Endothelial cell of umbilical vein (primary cell): ENCODE results near the gene UBE2E2. TPM values are rescaled to one million over a fixed set of nuclear protein-coding genes. Genes with fewer than 3 reads are reported as not detected.
A peak's percentile ranks its signal among the peaks of the same experiment; 100 is the strongest.

Source experiments
- BruUV-seq: library from RNA; stranded (reverse); fragments of 400-500 nt; replicated peaks from 2 replicates; lab custom pipeline; 2021; lab: Mats Ljungman, UMichigan
- CTCF ChIA-PET: fragments of 300-600, 350-600 bp; sonication (Branson Sonifier 250); formaldehyde crosslinking; loops from one replicate; lab custom pipeline; 2021; ENCODE audit warnings: antibody characterized with exemption, inconsistent platforms; lab: Charles Lee
- POLR2A ChIA-PET: fragments of 300-600, 350-600 bp; sonication (Branson Sonifier 250); formaldehyde crosslinking; loops from one replicate; lab custom pipeline; 2021; ENCODE audit warnings: antibody characterized with exemption, inconsistent platforms; lab: Charles Lee
- DNase-seq: peaks from one replicate; pipeline ENCODE4 v3.0.0-alpha.2; 2011; ENCODE audit warnings: low read depth, low spot score
- FAIRE-seq: peaks from 2 replicates; lab custom pipeline; 2011; peaks lifted over from hg19 to GRCh38; lab: Jason Lieb, UNC
- H2AFZ ChIP-seq: 2 replicates; pipeline ENCODE4 v1.6.0; 2012; ENCODE audit warnings: low read depth, low read length, control low read depth, inconsistent platforms
- H3K27ac ChIP-seq: 2 replicates; pipeline ENCODE4 v1.5.1; 2011; ENCODE audit warnings: low read depth, mild to moderate bottlenecking, control low read depth, low read length, moderate library complexity; ENCODE audit not compliant: insufficient read depth
- H3K27me3 ChIP-seq, 2 experiments: 2 replicates each; pipeline versions ENCODE4 v1.6.0 to v1.6.1; 2011; ENCODE audit warnings: low read length in 2 of 2, mixed read lengths in 1 of 2; ENCODE audit not compliant: control insufficient read depth in 2 of 2, insufficient read depth in 2 of 2
- H3K36me3 ChIP-seq, 2 experiments: 2 replicates in 1 of 2; 3 replicates in 1 of 2; pipeline ENCODE4 v1.5.1; 2011; ENCODE audit warnings: low read length in 2 of 2, mild to moderate bottlenecking in 1 of 2, moderate library complexity in 1 of 2; ENCODE audit not compliant: control insufficient read depth in 2 of 2, insufficient read depth in 2 of 2; ENCODE audit errors: extremely low read depth in 1 of 2
- H3K4me1 ChIP-seq: 3 replicates; pipeline ENCODE4 v1.5.1; 2011; ENCODE audit warnings: mild to moderate bottlenecking, low read length; ENCODE audit not compliant: control insufficient read depth, insufficient read depth; ENCODE audit errors: extremely low read depth
- H3K4me2 ChIP-seq: 2 replicates; pipeline ENCODE4 v1.6.1; 2011; ENCODE audit warnings: low read length, control low read depth, mixed read lengths; ENCODE audit not compliant: insufficient read depth
- H3K4me3 ChIP-seq, 3 experiments: fragments of 200-600 bp in 1 of 3; sonication (generic), shearing (Covaris generic) in 1 of 3; replicated peaks in 1 of 3; 2 replicates each; pipeline ENCODE4 v1.5.1; 2011 to 2016; ENCODE audit warnings: control low read depth in 3 of 3, low read length in 3 of 3, mild to moderate bottlenecking in 2 of 3, inconsistent platforms in 1 of 3, low read depth in 1 of 3, moderate library complexity in 1 of 3; ENCODE audit not compliant: insufficient read depth in 1 of 3
- H3K79me2 ChIP-seq: 2 replicates; pipeline ENCODE4 v1.6.0; 2012; ENCODE audit warnings: low read length, inconsistent platforms; ENCODE audit not compliant: control insufficient read depth, insufficient read depth
- H3K9ac ChIP-seq: replicated peaks from 2 replicates; pipeline ENCODE3; 2011; ENCODE audit warnings: low read length, control low read depth; ENCODE audit not compliant: insufficient read depth; ENCODE audit errors: extremely low read depth
- H3K9me1 ChIP-seq: replicated peaks from 3 replicates; pipeline ENCODE4 v1.6.0; 2011; ENCODE audit warnings: mild to moderate bottlenecking, low read length; ENCODE audit not compliant: control insufficient read depth, insufficient read depth; ENCODE audit errors: extremely low read depth
- H3K9me3 ChIP-seq: replicated peaks from 2 replicates; pipeline ENCODE4 v1.5.1; 2012; ENCODE audit warnings: low read length, inconsistent platforms; ENCODE audit not compliant: control insufficient read depth, insufficient read depth
- H4K20me1 ChIP-seq: replicated peaks from 2 replicates; pipeline ENCODE3; 2011; ENCODE audit warnings: mild to moderate bottlenecking, low read length; ENCODE audit not compliant: control insufficient read depth, insufficient read depth; ENCODE audit errors: extremely low read depth
- EZH2 ChIP-seq: IDR thresholded peaks from 2 replicates; pipeline ENCODE4 v1.6.1; 2012; ENCODE audit warnings: borderline replicate concordance, low read depth, mild to moderate bottlenecking, moderate library complexity, low read length, inconsistent platforms; ENCODE audit not compliant: severe bottlenecking
- FOS ChIP-seq: IDR thresholded peaks from 2 replicates; pipeline ENCODE4 v1.6.1; 2011; ENCODE audit warnings: mild to moderate bottlenecking, low read length, moderate library complexity, borderline replicate concordance; ENCODE audit not compliant: insufficient read depth
- POLR2AphosphoS5 ChIP-seq: IDR thresholded peaks from 2 replicates; pipeline ENCODE4 v1.6.1; 2012; ENCODE audit warnings: low read depth, mild to moderate bottlenecking, control low read depth, low read length, moderate library complexity; ENCODE audit not compliant: insufficient read depth
- dilution Hi-C: fragments of 300-500 bp; cut with MboI; formaldehyde crosslinking; loops from one replicate; pipeline ENCODE4 v1.15.0; 2019; ENCODE audit warnings: low sequenced_read_pairs; ENCODE audit not compliant: extremely low pct_ligation_motif_present
- intact Hi-C: fragments of 100-400 bp; cut with micrococcal nuclease; formaldehyde crosslinking; loops from one replicate; pipeline ENCODE4 v1.10.0; 2022
- polyA plus RNA-seq, 4 experiments: library from polyadenylated mRNA; depleted of rRNA in 3 of 4; stranded (reverse) in 3 of 4; unstranded in 1 of 4; fragments of >200 nt; gene quantifications; 2 replicates each; pipeline versions ENCODE4 v1.2.1 to v1.2.3, GENCODE V29; 2011 to 2012; ENCODE audit warnings: missing spikeins in 1 of 4
- total RNA-seq: library from RNA; stranded (reverse); gene quantifications from 2 replicates; pipeline ENCODE4 v1.2.3, GENCODE V29; 2021
- TF ChIP-seq, protein P1 (sequence below), 2 donors: IDR thresholded peaks; 1 replicate in 1 of 2; 2 replicates in 1 of 2; pipeline ENCODE4 v1.5.1; 2011; ENCODE audit warnings: low read length in 2 of 2, mild to moderate bottlenecking in 2 of 2, moderate library complexity in 2 of 2, control low read depth in 1 of 2, inconsistent platforms in 1 of 2, low read depth in 1 of 2; ENCODE audit not compliant: insufficient read depth in 1 of 2; ENCODE audit errors: extremely low read depth in 1 of 2

The UBE2E2 gene
- total and polyA plus RNA-seq, 2 donors (not counting 3 experiments of a cell fraction or from before 2014, with no cell fraction given) = 37.0 to 45.4 TPM

DNA sequence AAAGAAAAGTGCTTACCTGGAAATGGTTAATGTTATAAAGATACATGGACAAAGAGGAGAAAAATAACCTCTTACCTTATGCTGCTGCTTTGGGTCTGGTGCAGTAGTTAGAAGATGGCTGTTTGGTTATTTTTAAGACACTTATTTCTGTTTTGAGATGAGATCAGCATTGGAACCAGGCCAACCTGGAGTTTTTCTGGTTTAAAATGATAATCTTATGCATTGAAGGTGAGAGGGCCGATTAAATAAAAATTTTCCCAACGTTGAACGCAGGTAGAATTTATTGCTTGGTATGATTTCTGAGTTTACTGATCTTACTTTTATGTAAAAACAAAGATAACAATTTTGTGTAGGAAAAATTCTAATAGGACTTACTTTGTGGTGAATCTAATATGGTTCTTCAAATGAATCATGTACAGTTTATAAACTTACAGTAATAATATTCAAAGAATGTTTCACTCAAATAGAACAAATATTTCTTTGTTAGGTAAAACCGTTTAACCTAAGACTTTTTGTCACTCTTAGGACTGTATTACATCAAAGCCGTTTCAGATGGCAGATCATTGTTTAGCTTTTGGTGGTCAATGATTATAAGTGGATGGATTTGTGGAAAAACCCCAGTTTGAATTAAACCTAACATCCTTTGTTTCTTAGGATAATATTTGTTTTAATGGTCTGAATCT, 14.9 kb downstream of the UBE2E2 start:
- peaks cover 3% of the 10 kb centered on the region for H3K9me1 ChIP-seq
- H3K4me1 ChIP-seq = no peaks in the 10 kb centered on the region
- peaks cover 2% of the 10 kb centered on the region for H4K20me1 ChIP-seq
- no peak overlapping the region for H3K9ac ChIP-seq
- peak; percentile 7 for DNase-seq
- H3K4me2 ChIP-seq = no peak overlapping the region
- BruUV-seq = no TSS peak
- no peak overlapping the region for H3K27ac ChIP-seq
- no peaks in the 10 kb centered on the region for H3K36me3 ChIP-seq
- dilution Hi-C loops (no loop called here), intact Hi-C loops (no loop called here)
- ChIA-PET POLR2A (no interaction called here), CTCF (interaction anchor here (1.6 kb wide), 1 partner anchor 10 kb away, joined by 7 read pairs; no protein-coding TSS in a partner anchor)
- no peak overlapping the region for H2AFZ ChIP-seq
- no peak overlapping the region for H3K4me3 ChIP-seq
- no peaks in the 10 kb centered on the region for H3K9me3 ChIP-seq
- TF ChIP-seq POLR2AphosphoS5 (no peak), FOS (no peak)
- FAIRE-seq = no peak
- H3K79me2 ChIP-seq = peaks cover 16% of the 10 kb centered on the region
- no peaks in the 10 kb centered on the region for H3K27me3 ChIP-seq

DNA sequence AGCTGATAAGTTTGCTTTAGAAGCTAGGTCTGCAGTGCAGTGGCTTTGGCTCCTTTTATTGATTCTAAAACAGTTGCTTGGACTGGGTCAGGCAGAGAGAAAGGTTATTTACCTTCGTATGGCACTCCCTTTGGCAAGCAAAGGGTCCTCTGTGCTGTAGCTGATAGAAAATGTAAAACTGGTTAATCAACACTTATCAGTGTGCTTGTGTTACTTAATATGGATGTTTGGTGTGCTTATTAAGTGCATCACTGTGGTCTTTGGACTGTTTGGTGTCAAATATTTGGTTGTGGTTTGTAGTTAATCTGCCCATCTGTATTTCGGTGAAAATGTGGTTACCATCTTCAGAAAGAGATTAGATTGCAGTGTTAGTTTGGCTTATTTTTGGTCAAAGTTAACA, 16.0 kb downstream of the UBE2E2 start:
- no peak for FAIRE-seq
- Histone ChIP-seq H3K4me1 (no peaks in the 10 kb centered on the region), H3K36me3 (no peaks in the 10 kb centered on the region), H4K20me1 (peaks cover 2% of the 10 kb centered on the region), H3K4me2 (no peak overlapping the region), H3K9me1 (no peaks in the 10 kb centered on the region), H3K4me3 (no peak overlapping the region), H3K9ac (no peak overlapping the region), H3K79me2 (peaks cover 12% of the 10 kb centered on the region), H2AFZ (no peak overlapping the region), H3K9me3 (no peaks in the 10 kb centered on the region), H3K27me3 (no peaks in the 10 kb centered on the region), H3K27ac (no peak overlapping the region)
- no peak for DNase-seq
- intact Hi-C loops (no loop called here), dilution Hi-C loops (no loop called here)
- no TSS peak for BruUV-seq
- CTCF ChIA-PET = interaction anchor here (1.5 to 1.6 kb wide), 2 partner anchors 9 to 25 kb away, joined by 3 to 7 read pairs; no protein-coding TSS in a partner anchor
- POLR2A ChIA-PET = no interaction called here
- no peak for TF ChIP-seq EZH2
- TF ChIP-seq, protein P1, sequence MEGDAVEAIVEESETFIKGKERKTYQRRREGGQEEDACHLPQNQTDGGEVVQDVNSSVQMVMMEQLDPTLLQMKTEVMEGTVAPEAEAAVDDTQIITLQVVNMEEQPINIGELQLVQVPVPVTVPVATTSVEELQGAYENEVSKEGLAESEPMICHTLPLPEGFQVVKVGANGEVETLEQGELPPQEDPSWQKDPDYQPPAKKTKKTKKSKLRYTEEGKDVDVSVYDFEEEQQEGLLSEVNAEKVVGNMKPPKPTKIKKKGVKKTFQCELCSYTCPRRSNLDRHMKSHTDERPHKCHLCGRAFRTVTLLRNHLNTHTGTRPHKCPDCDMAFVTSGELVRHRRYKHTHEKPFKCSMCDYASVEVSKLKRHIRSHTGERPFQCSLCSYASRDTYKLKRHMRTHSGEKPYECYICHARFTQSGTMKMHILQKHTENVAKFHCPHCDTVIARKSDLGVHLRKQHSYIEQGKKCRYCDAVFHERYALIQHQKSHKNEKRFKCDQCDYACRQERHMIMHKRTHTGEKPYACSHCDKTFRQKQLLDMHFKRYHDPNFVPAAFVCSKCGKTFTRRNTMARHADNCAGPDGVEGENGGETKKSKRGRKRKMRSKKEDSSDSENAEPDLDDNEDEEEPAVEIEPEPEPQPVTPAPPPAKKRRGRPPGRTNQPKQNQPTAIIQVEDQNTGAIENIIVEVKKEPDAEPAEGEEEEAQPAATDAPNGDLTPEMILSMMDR (IDR thresholded peaks at IDR 0.05; ENCODE audit: extremely low read depth in 1 of 2, insufficient read depth in 1 of 2, low read depth in 1 of 2, low read length in 2 of 2) = no peak
